Fibroblast of lung (primary cell): ENCODE results near the gene YIPF6.

ENCODE experiments used
- EZH2 ChIP-seq: IDR thresholded peaks from 2 replicates; pipeline ENCODE4 v1.5.1; 2012; ENCODE audit warnings: low read length, control low read depth, mild to moderate bottlenecking; ENCODE audit errors: missing control alignments
- TF ChIP-seq, protein P1 (sequence below), 2 donors: IDR thresholded peaks in 1 of 2; conservative IDR thresholded peaks in 1 of 2; 1 replicate in 1 of 2; 2 replicates in 1 of 2; pipeline ENCODE4 v1.5.1; 2011 to 2012; ENCODE audit warnings: low read length in 2 of 2, control low read depth in 1 of 2, inconsistent platforms in 1 of 2, low read depth in 1 of 2, mild to moderate bottlenecking in 1 of 2

DNA sequence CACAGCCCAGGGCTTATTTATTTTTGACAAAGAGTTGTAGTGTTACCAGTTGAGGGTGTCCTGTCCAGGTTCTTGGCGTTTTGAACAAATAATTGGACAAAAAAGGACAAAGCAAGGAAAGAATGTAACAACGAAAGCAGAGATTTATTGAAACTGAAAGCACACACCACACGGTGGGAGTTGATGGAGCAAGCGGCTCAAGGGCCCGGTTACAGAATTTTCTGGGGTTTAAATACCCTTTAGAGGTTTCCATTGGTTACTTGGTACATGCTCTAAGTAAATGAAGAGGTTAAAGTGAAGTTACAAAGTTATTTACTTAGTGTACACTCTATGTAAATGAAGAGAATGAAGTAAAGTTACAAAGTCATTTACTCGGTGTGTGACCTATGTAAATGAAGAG is 37.8 kb upstream of the YIPF6 start:
- TF ChIP-seq, protein P1, sequence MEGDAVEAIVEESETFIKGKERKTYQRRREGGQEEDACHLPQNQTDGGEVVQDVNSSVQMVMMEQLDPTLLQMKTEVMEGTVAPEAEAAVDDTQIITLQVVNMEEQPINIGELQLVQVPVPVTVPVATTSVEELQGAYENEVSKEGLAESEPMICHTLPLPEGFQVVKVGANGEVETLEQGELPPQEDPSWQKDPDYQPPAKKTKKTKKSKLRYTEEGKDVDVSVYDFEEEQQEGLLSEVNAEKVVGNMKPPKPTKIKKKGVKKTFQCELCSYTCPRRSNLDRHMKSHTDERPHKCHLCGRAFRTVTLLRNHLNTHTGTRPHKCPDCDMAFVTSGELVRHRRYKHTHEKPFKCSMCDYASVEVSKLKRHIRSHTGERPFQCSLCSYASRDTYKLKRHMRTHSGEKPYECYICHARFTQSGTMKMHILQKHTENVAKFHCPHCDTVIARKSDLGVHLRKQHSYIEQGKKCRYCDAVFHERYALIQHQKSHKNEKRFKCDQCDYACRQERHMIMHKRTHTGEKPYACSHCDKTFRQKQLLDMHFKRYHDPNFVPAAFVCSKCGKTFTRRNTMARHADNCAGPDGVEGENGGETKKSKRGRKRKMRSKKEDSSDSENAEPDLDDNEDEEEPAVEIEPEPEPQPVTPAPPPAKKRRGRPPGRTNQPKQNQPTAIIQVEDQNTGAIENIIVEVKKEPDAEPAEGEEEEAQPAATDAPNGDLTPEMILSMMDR (conservative IDR thresholded peaks at IDR 0.05 in 1 of 2, IDR thresholded peaks at IDR 0.05 in 1 of 2; ENCODE audit: low read depth in 1 of 2, low read length in 2 of 2), result no peak
- TF ChIP-seq EZH2, result no peak
